Measurements from ENCODE around the gene COL24A1. TPM values are rescaled to one million over a fixed set of nuclear protein-coding genes. Genes with fewer than 3 reads are reported as not detected.

Gene COL24A1
- total RNA-seq, 1 experiment from 2014 or later: 0.08 TPM

GRCh38 chr1:85983316-85983715, 173.3 kb downstream of the COL24A1 start:
- no peak for ATAC-seq
- no peak for TF ChIP-seq POLR2AphosphoS5 (IDR thresholded peaks at IDR 0.05; ENCODE audit: low read depth, low read length)
- TF ChIP-seq CTCF (IDR thresholded peaks at IDR 0.05): no peak
- TF ChIP-seq TCF7L2 (IDR thresholded peaks at IDR 0.05; ENCODE audit: low read depth, low read length): no peak
- TF ChIP-seq SIN3A (IDR thresholded peaks at IDR 0.05; ENCODE audit: borderline replicate concordance, insufficient read depth, low read depth, low read length): no peak
- TF ChIP-seq REST (IDR thresholded peaks at IDR 0.05; ENCODE audit: insufficient read depth in 1 of 2, low read depth in 2 of 2, low read length in 1 of 2): no peak
- Histone ChIP-seq H3K36me3 (ENCODE audit: control insufficient read depth, insufficient read depth, low read length) (no peaks in the 10 kb centered on the region), H3K4me3 (ENCODE audit: low read depth in 2 of 2, low read length in 2 of 2) (no peak overlapping the region), H3K27me3 (ENCODE audit: control insufficient read depth, insufficient read depth, low read length) (peaks cover 30% of the 10 kb centered on the region; the same call in 1 of the 2 replicates), H3K9me3 (ENCODE audit: control insufficient read depth, insufficient read depth, low read depth, low read length) (no peaks in the 10 kb centered on the region), H3K4me1 (ENCODE audit: control insufficient read depth, insufficient read depth, low read length) (no peaks in the 10 kb centered on the region), H3K27ac (ENCODE audit: low read length) (no peak overlapping the region)
- CTCF ChIA-PET: no interaction called here
- intact Hi-C loops (cut with micrococcal nuclease; ENCODE audit: unreplicated experiment) (loop anchor here (5.0 kb wide), 1 partner anchor 44 kb away; no protein-coding TSS in a partner anchor), in situ Hi-C loops (cut with HindIII; ENCODE audit: low pct_unique_long_range_greater_than_20kb, low sequenced_read_pairs) (no loop called here)
- POLR2A ChIA-PET: no interaction called here
- DNase-seq (ENCODE audit: low read depth, low spot score): no peak
- BruUV-seq (replicated peaks): no TSS peak

- TF ChIP-seq CTCF (IDR thresholded peaks at IDR 0.05) (no peak), REST (IDR thresholded peaks at IDR 0.05; ENCODE audit: insufficient read depth in 1 of 2, low read depth in 2 of 2, low read length in 1 of 2) (no peak), POLR2AphosphoS5 (IDR thresholded peaks at IDR 0.05; ENCODE audit: low read depth, low read length) (no peak)
- POLR2A ChIA-PET: no interaction called here
- no peak for ATAC-seq
Measured at GRCh38 chr1:85976516-85977205, 179.9 kb downstream of the COL24A1 start.

More at GRCh38 chr1:85976516-85977205, 179.9 kb downstream of the COL24A1 start:
- H3K4me3 ChIP-seq (ENCODE audit: low read depth in 2 of 2, low read length in 2 of 2): no peak overlapping the region
- DNase-seq (ENCODE audit: low read depth, low spot score): no peak
- intact Hi-C loops (cut with micrococcal nuclease; ENCODE audit: unreplicated experiment): no loop called here
- H3K36me3 ChIP-seq (ENCODE audit: control insufficient read depth, insufficient read depth, low read length): no peaks in the 10 kb centered on the region
- BruUV-seq (replicated peaks): no TSS peak
- no peaks in the 10 kb centered on the region for H3K4me1 ChIP-seq (ENCODE audit: control insufficient read depth, insufficient read depth, low read length)
- H3K27me3 ChIP-seq (ENCODE audit: control insufficient read depth, insufficient read depth, low read length): peaks cover 7% of the 10 kb centered on the region; the same call in 1 of the 2 replicates
- no peak overlapping the region for H3K27ac ChIP-seq (ENCODE audit: low read length)
- in situ Hi-C loops (cut with HindIII; ENCODE audit: low pct_unique_long_range_greater_than_20kb, low sequenced_read_pairs): no loop called here
- CTCF ChIA-PET: no interaction called here
- H3K9me3 ChIP-seq (ENCODE audit: control insufficient read depth, insufficient read depth, low read depth, low read length): no peaks in the 10 kb centered on the region

Data from Panc1 (cell line).